Skeletal muscle tissue (tissue), 2 donors: ENCODE results near the gene WASHC2C. TPM values are rescaled to one million over a fixed set of nuclear protein-coding genes. Genes with fewer than 3 reads are reported as not detected.

Source experiments
- small RNA-seq: library from RNA; depleted of rRNA; stranded (forward); fragments of <200 nt; gene quantifications from one replicate; pipeline ENCODE3, GENCODE V24; 2014
- total RNA-seq: library from RNA; depleted of rRNA; stranded (reverse); fragments of >200 nt; gene quantifications from one replicate; pipeline ENCODE4 v1.2.3, GENCODE V29; 2014

The WASHC2C gene
- total RNA-seq, 1 donor from 2014 or later = 16.2 TPM

Small RNA genes lying within 50 kb of the gene (small RNA-seq; reads per million reads assigned to genes)
- not detected for gene AC012044.1

Other genes with a start within 250 kb of the WASHC2C start
- gene ZFAND4, start 54.5 kb upstream of the WASHC2C start, total RNA-seq = 21.9 TPM
- gene AGAP4, start 120.2 kb downstream of the WASHC2C start, total RNA-seq = 14.6 TPM
- gene TIMM23, start 245.2 kb downstream of the WASHC2C start, total RNA-seq = 61.6 TPM